Nucleus accumbens (tissue), 56 donors: ENCODE results near the gene SPRTN.
A peak's percentile ranks its signal among the peaks of the same experiment; 100 is the strongest.

ENCODE experiments used
- DNase-seq, 56 donors: peaks; one replicate each; lab custom pipeline; 2025; lab: John Stamatoyannopoulos, UW

SPRTN gene

GRCh38 chr1:231338270-231339128 lies at the start of gene SPRTN:
TSS of gene SPRTN (plus strand) at chr1:231338293. CDS start at chr1:231338384, 91 bp downstream.
- DNase-seq, result peak in 3 of 56 donors; percentile 57 to 64 (median 58)

- no peak for DNase-seq
Observed at GRCh38 chr1:231295938-231296337, 42.2 kb upstream of the SPRTN start.

DNA sequence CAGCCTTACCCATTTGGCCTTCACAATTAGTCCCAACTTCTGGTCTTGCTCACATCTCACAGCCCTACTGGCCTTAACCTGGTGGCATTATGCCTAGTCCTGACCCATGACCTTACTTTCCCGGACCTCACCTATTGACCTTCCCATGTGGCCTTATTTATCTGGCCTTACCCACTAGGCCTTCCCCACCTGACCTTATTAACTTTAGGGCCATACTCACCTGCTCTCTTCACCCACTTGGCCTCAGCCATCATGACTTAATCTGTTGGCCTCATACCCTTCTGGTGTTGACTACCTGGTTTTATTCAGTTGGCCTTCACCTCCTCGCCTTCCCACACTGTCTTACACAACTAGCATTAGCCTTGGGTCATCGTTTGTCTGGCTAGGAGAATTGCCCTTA lies 36.1 kb upstream of the SPRTN start:
- no peak for DNase-seq

DNA sequence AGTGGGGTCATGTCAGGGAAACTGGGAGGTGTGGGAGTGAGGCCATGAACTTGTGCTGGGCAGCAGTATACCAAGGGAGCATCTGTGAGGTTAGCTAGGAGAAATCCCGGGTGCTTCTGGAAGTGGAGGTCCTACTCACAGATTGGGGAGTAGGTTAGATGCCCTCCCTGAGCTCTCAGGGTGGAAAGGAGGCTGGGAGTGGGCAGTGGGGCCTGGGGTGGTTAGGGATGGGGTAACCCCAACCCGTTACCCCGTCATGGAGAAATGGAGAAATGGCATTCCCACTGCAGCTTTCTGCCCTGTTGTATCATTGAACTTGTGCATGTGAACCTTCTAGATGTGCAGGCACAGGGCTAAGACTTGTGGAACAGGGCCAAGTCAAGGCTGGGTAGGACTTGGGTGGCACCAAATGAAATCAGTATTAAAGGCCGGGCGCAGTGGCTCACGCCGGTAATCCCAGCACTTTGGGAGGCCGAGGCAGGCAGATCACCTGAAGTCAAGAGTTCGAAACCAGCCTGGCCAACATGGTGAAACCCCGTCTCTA lies 27.6 kb upstream of the SPRTN start:
- no peak for DNase-seq

DNA sequence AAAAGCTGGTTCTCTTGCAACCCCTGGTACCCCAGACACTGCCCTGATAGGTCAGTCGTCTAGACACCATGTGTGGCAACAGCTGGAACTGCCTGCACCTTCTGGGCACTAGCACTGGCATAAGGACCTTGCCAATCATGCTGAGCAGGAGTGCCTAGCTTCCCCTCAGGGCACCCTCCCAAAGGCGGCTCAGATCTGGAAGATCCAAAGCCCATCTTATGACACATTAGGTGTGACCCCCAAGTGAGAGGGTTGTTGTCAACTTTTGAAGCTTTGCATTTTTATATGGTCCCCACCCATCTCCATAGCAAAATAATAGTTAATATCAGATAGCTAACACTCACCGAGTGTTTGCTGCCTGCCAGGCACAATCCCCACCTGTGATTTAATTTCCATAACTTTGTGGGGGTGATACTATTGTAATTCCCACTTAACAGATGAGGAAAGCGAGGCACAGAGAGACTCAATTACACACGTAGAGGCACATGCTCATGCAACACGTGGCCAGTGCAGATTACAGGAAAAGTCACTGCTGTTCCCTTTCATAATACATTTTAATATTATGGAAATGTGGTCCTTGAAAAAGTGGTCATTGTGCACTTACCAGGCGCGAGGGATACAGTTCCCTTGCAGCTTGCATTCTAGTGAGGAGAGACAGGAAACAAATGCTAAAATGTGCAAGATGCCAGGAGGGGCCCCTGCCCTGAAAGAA lies 26.2 kb upstream of the SPRTN start:
- DNase-seq, result no peak

GRCh38 chr1:231312432-231312788 lies 25.7 kb upstream of the SPRTN start:
- DNase-seq, result no peak

DNA sequence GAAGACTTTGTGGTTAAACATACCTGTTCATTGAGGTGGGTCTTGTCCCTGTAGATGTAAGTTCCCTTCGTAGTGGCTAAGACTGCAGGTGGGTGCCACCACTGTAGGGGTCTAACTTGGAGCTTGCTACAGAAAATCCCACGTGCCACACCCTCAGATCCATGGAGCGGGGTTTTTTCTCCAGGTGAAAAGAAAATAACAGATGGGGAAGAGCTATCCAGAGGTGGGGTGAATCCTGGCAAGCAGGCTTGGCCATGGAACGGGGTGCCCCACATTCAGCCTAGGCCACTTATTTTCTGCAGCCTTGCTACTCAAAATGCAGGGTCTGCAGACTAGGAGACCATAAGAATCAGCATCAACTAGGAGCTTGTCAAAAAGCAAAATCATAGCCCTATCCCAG lies 24.4 kb upstream of the SPRTN start:
- no peak for DNase-seq

GRCh38 chr1:231315887-231316286 lies 22.2 kb upstream of the SPRTN start:
- DNase-seq, result no peak

GRCh38 chr1:231317306-231318014 lies 20.6 kb upstream of the SPRTN start:
- no peak for DNase-seq

DNA sequence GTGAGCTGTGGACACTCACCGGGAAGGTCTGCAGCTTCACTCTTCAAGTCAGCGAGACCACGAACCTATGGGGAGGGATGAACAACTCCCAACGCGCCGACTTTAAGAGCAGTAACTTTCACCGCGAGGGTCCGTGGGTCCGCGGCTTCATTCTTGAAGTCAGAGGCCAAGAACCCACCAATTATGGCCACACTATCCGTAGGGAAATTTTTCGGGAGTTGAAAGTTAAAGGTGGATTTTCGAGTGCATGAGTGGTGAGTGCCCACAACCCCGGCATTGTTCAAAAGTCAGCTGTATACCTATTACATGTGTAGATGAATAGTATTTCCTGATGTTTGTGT lies 20.1 kb upstream of the SPRTN start:
- DNase-seq, result no peak

DNA sequence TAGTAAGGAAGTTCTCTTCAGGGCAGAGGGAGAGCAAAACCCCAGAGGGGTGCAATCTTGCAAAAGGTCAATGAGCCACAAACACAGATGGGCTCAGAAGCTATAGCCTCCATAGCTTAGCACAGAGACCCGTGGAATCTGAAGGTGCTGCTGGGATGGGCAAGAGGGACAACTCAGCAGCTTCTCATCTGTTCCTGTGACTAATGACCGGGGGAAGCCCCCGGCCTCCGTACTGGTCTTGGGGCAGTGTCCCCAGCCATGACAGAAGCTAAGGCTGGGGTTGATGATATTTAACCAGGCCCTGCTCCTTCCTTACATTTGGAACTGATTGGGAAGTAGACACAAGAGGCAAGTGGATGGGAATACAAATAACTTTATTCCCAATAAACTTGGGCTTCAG lies 19.5 kb upstream of the SPRTN start:
- no peak for DNase-seq

DNA sequence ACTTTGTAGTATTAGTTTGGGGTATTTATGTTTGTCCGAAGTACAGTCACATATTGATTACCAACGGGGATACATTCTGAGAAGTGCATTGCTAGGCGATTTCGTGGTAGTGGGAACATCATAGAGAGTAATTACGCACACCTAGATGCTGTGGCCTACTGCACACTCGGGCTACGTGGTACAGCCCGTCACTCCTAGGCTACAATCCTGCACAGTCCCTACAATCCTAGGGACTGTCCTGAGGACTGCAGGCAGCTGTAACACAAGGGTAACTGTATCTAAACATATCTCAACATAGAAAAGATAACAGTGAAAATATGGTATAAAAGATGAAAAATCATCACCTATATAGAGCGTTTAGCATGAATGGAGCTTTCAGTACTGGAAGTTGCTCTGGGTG lies 19.0 kb upstream of the SPRTN start:
- no peak for DNase-seq

GRCh38 chr1:231322880-231323530 lies 15.1 kb upstream of the SPRTN start:
- DNase-seq, result no peak

GRCh38 chr1:231324660-231325059 lies 13.4 kb upstream of the SPRTN start:
- no peak for DNase-seq

GRCh38 chr1:231326248-231326647 lies 11.8 kb upstream of the SPRTN start:
- no peak for DNase-seq

GRCh38 chr1:231327617-231328016 lies 10.5 kb upstream of the SPRTN start:
- no peak for DNase-seq

DNA sequence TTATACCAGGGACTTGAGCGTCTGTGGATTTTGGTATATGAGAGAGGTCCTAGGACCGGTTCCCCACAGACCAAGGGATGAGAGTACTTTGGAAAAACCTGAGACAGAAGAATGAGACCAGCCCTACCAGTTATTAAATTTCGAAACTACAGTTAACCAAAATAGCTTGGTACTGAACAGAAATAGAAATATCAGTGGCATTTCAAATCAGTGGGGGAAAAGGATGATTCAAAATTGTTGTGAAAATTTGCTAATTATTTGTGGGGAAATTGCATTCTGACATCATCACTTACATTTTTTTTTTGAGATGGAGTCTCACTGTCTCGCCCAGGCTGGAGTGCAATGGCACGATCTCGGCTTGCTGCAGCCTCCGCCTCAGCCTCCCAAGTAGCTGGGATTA lies 8.6 kb upstream of the SPRTN start:
- DNase-seq, result no peak

DNA sequence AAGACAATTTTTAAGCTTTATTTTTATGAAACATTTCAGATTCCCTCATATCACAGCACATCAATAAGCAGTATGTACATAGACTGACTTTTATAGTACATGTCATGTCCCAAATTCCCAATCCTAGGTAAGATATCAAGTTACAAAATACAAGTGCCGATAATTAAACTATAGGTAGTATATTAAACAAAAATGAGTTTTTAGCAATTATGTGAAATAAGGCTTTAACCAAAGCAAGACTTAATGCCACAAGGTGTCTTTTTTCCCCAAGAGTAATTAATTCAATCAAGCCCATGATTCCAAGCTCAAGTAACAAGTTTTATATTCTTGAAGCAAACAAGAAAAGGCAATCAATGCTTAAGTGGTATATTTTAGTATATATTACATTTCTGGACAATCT lies 5.3 kb upstream of the SPRTN start:
- no peak for DNase-seq

- no peak for DNase-seq
Observed at GRCh38 chr1:231334079-231334666, 3.9 kb upstream of the SPRTN start.

- no peak for DNase-seq
Observed at GRCh38 chr1:231334952-231335351, 3.1 kb upstream of the SPRTN start.
